Uterus (tissue), 2 donors: ENCODE results near the gene RABEP2.

Experiments used
- POLR2A ChIP-seq, 2 donors: fragments of 450-650 bp; IDR thresholded peaks; one replicate each; pipeline ENCODE4 v1.6.1; 2016; ENCODE audit warnings: antibody characterized with exemption in 2 of 2, mild to moderate bottlenecking in 1 of 2, moderate library complexity in 1 of 2
- TF ChIP-seq, protein P1 (sequence below), 4 experiments: fragments of 200-600 bp in 2 of 4; fragments of 450-650 bp in 2 of 4; sonication (generic) in 2 of 4; IDR thresholded peaks; one replicate each; pipeline ENCODE4 v1.5.1; 2016 to 2019; ENCODE audit warnings: antibody characterized with exemption in 4 of 4, mild to moderate bottlenecking in 2 of 4, moderate library complexity in 1 of 4

DNA sequence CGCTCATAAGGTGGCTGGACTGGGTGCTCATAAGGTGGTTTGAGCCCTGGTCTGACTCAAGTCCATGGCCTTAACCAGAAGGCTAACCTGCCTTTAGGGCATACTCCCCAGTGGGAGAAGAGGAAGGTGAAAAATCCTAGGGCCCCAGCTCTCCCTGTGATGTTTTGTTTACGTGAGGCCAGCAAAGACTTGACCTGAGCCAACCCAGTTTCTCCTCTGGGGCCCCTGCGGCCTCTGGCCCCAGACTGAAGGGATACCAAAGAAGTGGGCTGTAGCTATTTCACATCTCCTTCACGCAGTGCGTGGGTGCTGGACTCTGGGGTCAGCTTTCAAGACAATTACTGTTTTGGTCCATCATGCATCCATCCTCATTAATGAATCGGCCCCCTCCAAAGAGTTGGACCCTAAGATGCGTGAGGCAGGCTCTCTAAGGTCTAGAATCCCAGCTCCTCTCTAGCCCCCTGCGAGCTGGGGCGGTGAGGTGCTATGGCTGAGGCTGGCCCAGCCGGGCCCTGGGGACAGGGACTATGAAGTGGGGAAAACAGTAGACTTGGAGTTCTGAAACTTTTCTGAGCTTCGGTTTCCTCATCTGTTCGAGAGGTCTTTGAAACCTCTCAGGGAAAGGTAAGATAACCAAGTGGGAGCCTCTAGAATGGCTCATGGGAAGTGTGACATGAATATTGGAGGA, 59.9 kb downstream of the RABEP2 start:
- TF ChIP-seq, protein P1, sequence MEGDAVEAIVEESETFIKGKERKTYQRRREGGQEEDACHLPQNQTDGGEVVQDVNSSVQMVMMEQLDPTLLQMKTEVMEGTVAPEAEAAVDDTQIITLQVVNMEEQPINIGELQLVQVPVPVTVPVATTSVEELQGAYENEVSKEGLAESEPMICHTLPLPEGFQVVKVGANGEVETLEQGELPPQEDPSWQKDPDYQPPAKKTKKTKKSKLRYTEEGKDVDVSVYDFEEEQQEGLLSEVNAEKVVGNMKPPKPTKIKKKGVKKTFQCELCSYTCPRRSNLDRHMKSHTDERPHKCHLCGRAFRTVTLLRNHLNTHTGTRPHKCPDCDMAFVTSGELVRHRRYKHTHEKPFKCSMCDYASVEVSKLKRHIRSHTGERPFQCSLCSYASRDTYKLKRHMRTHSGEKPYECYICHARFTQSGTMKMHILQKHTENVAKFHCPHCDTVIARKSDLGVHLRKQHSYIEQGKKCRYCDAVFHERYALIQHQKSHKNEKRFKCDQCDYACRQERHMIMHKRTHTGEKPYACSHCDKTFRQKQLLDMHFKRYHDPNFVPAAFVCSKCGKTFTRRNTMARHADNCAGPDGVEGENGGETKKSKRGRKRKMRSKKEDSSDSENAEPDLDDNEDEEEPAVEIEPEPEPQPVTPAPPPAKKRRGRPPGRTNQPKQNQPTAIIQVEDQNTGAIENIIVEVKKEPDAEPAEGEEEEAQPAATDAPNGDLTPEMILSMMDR (IDR thresholded peaks at IDR 0.05): no peak
- TF ChIP-seq POLR2A (IDR thresholded peaks at IDR 0.05): no peak
